GM23338 (cell line): ENCODE measurements around the gene LMOD1. TPM values are rescaled to one million over a fixed set of nuclear protein-coding genes. Genes with fewer than 3 reads are reported as not detected.
A peak's percentile ranks its signal among the peaks of the same experiment; 100 is the strongest.

Experiments
- ATAC-seq: fragments of 200-7000 bp; cut with Tn5 transposase; 3 replicates; pipeline ENCODE4 v1.9.1; 2020
- DNase-seq: peaks from one replicate; pipeline ENCODE4 v3.0.0-alpha.2; 2015; ENCODE audit warnings: low spot score
- H2AFZ ChIP-seq: fragments of 200-600 bp; sonication (generic); 2 replicates; pipeline ENCODE4 v1.8.0; 2016; ENCODE audit warnings: antibody characterized with exemption, mild to moderate bottlenecking, moderate library complexity
- H3F3A ChIP-seq: fragments of 200-600 bp; sonication (generic); replicated peaks from 2 replicates; pipeline ENCODE4 v1.8.0; 2017; ENCODE audit warnings: antibody characterized with exemption, mixed run types, low read depth
- H3K27ac ChIP-seq: fragments of 200-600 bp; sonication (generic); 2 replicates; pipeline ENCODE4 v1.6.1; 2016; ENCODE audit warnings: low read depth
- H3K27me3 ChIP-seq: fragments of 200-600 bp; sonication (generic); 2 replicates; pipeline ENCODE4 v1.8.0; 2016; ENCODE audit warnings: mild to moderate bottlenecking, mixed run types, moderate library complexity; ENCODE audit not compliant: insufficient read depth
- H3K36me3 ChIP-seq: fragments of 200-600 bp; sonication (generic); 2 replicates; pipeline ENCODE4 v1.8.0; 2016; ENCODE audit warnings: mild to moderate bottlenecking; ENCODE audit not compliant: insufficient read depth
- H3K4me1 ChIP-seq: fragments of 200-600 bp; sonication (generic); 2 replicates; pipeline ENCODE4 v1.8.0; 2016; ENCODE audit warnings: mild to moderate bottlenecking, moderate library complexity; ENCODE audit not compliant: insufficient read depth
- H3K4me2 ChIP-seq: fragments of 200-600 bp; sonication (generic); 2 replicates; pipeline ENCODE4 v1.7.1; 2017; ENCODE audit warnings: mixed run types
- H3K4me3 ChIP-seq: fragments of 200-600 bp; sonication (generic); 2 replicates; pipeline ENCODE4 v1.6.1; 2016; ENCODE audit warnings: mixed run types
- H3K79me2 ChIP-seq: fragments of 200-600 bp; sonication (generic); replicated peaks from 2 replicates; pipeline ENCODE4 v1.8.0; 2017; ENCODE audit warnings: mild to moderate bottlenecking; ENCODE audit not compliant: insufficient read depth
- H3K9me2 ChIP-seq: fragments of 200-600 bp; sonication (generic); 2 replicates; pipeline ENCODE4 v1.8.0; 2017; ENCODE audit not compliant: insufficient read depth
- H4K20me1 ChIP-seq: fragments of 200-600 bp; sonication (generic); replicated peaks from 2 replicates; pipeline ENCODE4 v1.8.0; 2017; ENCODE audit warnings: mild to moderate bottlenecking; ENCODE audit not compliant: insufficient read depth
- H3K27ac Mint-ChIP-seq: 2 replicates; pipeline ENCODE4 v1.8.0; 2020; ENCODE audit warnings: inconsistent platforms, mild to moderate bottlenecking, moderate library complexity, mixed read lengths
- H3K27me3 Mint-ChIP-seq: 3 replicates; pipeline ENCODE4 v1.8.0; 2022; ENCODE audit warnings: low read depth, mild to moderate bottlenecking, moderate library complexity, mixed read lengths, inconsistent platforms; ENCODE audit not compliant: insufficient read depth, poor library complexity
- H3K36me3 Mint-ChIP-seq: 3 replicates; pipeline ENCODE4 v1.8.0; 2021; ENCODE audit warnings: low read depth, mild to moderate bottlenecking, inconsistent platforms, moderate library complexity, mixed read lengths
- H3K4me1 Mint-ChIP-seq: 3 replicates; pipeline ENCODE4 v1.8.0; 2020; ENCODE audit warnings: mild to moderate bottlenecking, inconsistent platforms, mixed read lengths
- H3K4me3 Mint-ChIP-seq: 3 replicates; pipeline ENCODE4 v1.8.0; 2021; ENCODE audit warnings: moderate library complexity, mild to moderate bottlenecking, inconsistent platforms, mixed read lengths
- H3K9me3 Mint-ChIP-seq: 3 replicates; pipeline ENCODE4 v1.8.0; 2020; ENCODE audit warnings: moderate library complexity, mild to moderate bottlenecking, inconsistent platforms, mixed read lengths
- CREB1 ChIP-seq: fragments of 250-450 bp; sonication (Bioruptor Pico); IDR thresholded peaks from 2 replicates; pipeline ENCODE4 v1.5.0; 2020; ENCODE audit warnings: low read depth, mild to moderate bottlenecking, moderate library complexity
- ETS1 ChIP-seq: IDR thresholded peaks from 2 replicates; pipeline ENCODE4 v1.6.1; 2016; ENCODE audit warnings: antibody characterized with exemption
- EZH2 ChIP-seq: fragments of 200-600 bp; sonication (generic); IDR thresholded peaks from one replicate; pipeline ENCODE4 v1.8.0; 2017; ENCODE audit warnings: antibody characterized with exemption, mild to moderate bottlenecking, low read depth; ENCODE audit not compliant: unreplicated experiment
- EZH2phosphoT487 ChIP-seq: fragments of 200-600 bp; sonication (generic); IDR thresholded peaks from one replicate; pipeline ENCODE4 v1.8.1; 2018; ENCODE audit warnings: antibody characterized with exemption; ENCODE audit not compliant: unreplicated experiment
- JUNB ChIP-seq: IDR thresholded peaks from one replicate; pipeline ENCODE4 v1.6.1; 2016; ENCODE audit warnings: antibody characterized with exemption; ENCODE audit not compliant: unreplicated experiment
- POLR2AphosphoS5 ChIP-seq: IDR thresholded peaks from 2 replicates; pipeline ENCODE4 v1.6.1; 2016; ENCODE audit warnings: antibody characterized with exemption, low read depth
- STAT1 ChIP-seq: IDR thresholded peaks from one replicate; pipeline ENCODE4 v1.6.1; 2016; ENCODE audit warnings: antibody characterized with exemption; ENCODE audit not compliant: unreplicated experiment
- polyA plus RNA-seq: library from polyadenylated mRNA; unstranded; fragments of >200 nt; fragmentation: Nextera tagmentation; extraction: Ambion mirVana; gene quantifications from 2 replicates; pipeline ENCODE4 v1.2.1, GENCODE V29; 2016
- total RNA-seq: library from RNA; depleted of rRNA; stranded (reverse); fragments of >200 nt; shearing (Covaris generic); gene quantifications from 2 replicates; pipeline ENCODE4 v1.2.3, GENCODE V29; 2014
- TF ChIP-seq, protein P1 (sequence below), 2 experiments: fragments of 200-600 bp in 1 of 2; sonication (generic) in 1 of 2; conservative IDR thresholded peaks; 2 replicates each; pipeline versions ENCODE4 v1.5.1 to v1.6.1; 2016 to 2017; ENCODE audit warnings: antibody characterized with exemption in 2 of 2, low read depth in 2 of 2, mild to moderate bottlenecking in 2 of 2, moderate library complexity in 1 of 2
- TF ChIP-seq, protein P2 (sequence below): IDR thresholded peaks from one replicate; pipeline ENCODE4 v1.6.1; 2018; ENCODE audit warnings: antibody characterized with exemption; ENCODE audit not compliant: unreplicated experiment

LMOD1 gene
- total and polyA plus RNA-seq, 2 experiments from 2014 or later = 0.74 to 1.7 TPM

GRCh38 chr1:201881617-201882016, 64.7 kb downstream of the LMOD1 start:
- ATAC-seq = peak; percentile 50
- no peak for TF ChIP-seq EZH2
- TF ChIP-seq CREB1 (CRISPR knock-in tag) = no peak
- TF ChIP-seq ETS1 = no peak
- no peak for TF ChIP-seq STAT1
- TF ChIP-seq, protein P1, sequence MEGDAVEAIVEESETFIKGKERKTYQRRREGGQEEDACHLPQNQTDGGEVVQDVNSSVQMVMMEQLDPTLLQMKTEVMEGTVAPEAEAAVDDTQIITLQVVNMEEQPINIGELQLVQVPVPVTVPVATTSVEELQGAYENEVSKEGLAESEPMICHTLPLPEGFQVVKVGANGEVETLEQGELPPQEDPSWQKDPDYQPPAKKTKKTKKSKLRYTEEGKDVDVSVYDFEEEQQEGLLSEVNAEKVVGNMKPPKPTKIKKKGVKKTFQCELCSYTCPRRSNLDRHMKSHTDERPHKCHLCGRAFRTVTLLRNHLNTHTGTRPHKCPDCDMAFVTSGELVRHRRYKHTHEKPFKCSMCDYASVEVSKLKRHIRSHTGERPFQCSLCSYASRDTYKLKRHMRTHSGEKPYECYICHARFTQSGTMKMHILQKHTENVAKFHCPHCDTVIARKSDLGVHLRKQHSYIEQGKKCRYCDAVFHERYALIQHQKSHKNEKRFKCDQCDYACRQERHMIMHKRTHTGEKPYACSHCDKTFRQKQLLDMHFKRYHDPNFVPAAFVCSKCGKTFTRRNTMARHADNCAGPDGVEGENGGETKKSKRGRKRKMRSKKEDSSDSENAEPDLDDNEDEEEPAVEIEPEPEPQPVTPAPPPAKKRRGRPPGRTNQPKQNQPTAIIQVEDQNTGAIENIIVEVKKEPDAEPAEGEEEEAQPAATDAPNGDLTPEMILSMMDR (conservative IDR thresholded peaks at IDR 0.05; ENCODE audit: low read depth in 2 of 2) = no peak
- peaks cover 9% of the 10 kb centered on the region; the same call in 2 of the 3 replicates for H3K36me3 Mint-ChIP-seq

GRCh38 chr1:201880928-201881571, 65.3 kb downstream of the LMOD1 start:
- no peak overlapping the region for H2AFZ ChIP-seq
- Mint-ChIP-seq H3K4me1 (peaks cover 38% of the 10 kb centered on the region), H3K36me3 (peaks cover 15% of the 10 kb centered on the region), H3K9me3 (no peaks in the 10 kb centered on the region), H3K4me3 (no peak overlapping the region), H3K27me3 (peaks cover 5% of the 10 kb centered on the region), H3K27ac (no peak overlapping the region)
- no peaks in the 10 kb centered on the region for H3K27me3 ChIP-seq
- no peak for ATAC-seq
- H3F3A ChIP-seq = peaks cover 14% of the 10 kb centered on the region; the same call in 1 of the 2 replicates
- no peaks in the 10 kb centered on the region; the same call in 1 of the 2 replicates for H4K20me1 ChIP-seq
- DNase-seq = no peak
- H3K79me2 ChIP-seq = no peaks in the 10 kb centered on the region
- no peak overlapping the region for H3K27ac ChIP-seq
- peaks cover 10% of the 10 kb centered on the region for H3K4me1 ChIP-seq
- no peak overlapping the region for H3K4me2 ChIP-seq
- peaks cover 8% of the 10 kb centered on the region; the same call in 1 of the 2 replicates for H3K36me3 ChIP-seq
- no peak overlapping the region for H3K4me3 ChIP-seq
- TF ChIP-seq, protein P1 (conservative IDR thresholded peaks at IDR 0.05; ENCODE audit: low read depth in 2 of 2) = no peak
- no peak for TF ChIP-seq JUNB
- TF ChIP-seq POLR2AphosphoS5 = peak; percentile 21; the same call in 1 of the 2 replicates
- TF ChIP-seq, protein P2, sequence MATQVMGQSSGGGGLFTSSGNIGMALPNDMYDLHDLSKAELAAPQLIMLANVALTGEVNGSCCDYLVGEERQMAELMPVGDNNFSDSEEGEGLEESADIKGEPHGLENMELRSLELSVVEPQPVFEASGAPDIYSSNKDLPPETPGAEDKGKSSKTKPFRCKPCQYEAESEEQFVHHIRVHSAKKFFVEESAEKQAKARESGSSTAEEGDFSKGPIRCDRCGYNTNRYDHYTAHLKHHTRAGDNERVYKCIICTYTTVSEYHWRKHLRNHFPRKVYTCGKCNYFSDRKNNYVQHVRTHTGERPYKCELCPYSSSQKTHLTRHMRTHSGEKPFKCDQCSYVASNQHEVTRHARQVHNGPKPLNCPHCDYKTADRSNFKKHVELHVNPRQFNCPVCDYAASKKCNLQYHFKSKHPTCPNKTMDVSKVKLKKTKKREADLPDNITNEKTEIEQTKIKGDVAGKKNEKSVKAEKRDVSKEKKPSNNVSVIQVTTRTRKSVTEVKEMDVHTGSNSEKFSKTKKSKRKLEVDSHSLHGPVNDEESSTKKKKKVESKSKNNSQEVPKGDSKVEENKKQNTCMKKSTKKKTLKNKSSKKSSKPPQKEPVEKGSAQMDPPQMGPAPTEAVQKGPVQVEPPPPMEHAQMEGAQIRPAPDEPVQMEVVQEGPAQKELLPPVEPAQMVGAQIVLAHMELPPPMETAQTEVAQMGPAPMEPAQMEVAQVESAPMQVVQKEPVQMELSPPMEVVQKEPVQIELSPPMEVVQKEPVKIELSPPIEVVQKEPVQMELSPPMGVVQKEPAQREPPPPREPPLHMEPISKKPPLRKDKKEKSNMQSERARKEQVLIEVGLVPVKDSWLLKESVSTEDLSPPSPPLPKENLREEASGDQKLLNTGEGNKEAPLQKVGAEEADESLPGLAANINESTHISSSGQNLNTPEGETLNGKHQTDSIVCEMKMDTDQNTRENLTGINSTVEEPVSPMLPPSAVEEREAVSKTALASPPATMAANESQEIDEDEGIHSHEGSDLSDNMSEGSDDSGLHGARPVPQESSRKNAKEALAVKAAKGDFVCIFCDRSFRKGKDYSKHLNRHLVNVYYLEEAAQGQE = no peak
- no peak for TF ChIP-seq EZH2phosphoT487
- no peak for TF ChIP-seq STAT1
- no peaks in the 10 kb centered on the region for H3K9me2 ChIP-seq

More at GRCh38 chr1:201881617-201882016, 64.7 kb downstream of the LMOD1 start:
- H3K36me3 ChIP-seq = peaks cover 3% of the 10 kb centered on the region; the same call in 1 of the 2 replicates
- no peak overlapping the region for H3K4me2 ChIP-seq
- H2AFZ ChIP-seq = no peak overlapping the region
- H3K9me3 Mint-ChIP-seq = no peaks in the 10 kb centered on the region
- peaks cover 38% of the 10 kb centered on the region for H3K4me1 Mint-ChIP-seq
- no peaks in the 10 kb centered on the region for H3K9me2 ChIP-seq
- H3K27me3 ChIP-seq = no peaks in the 10 kb centered on the region
- no peak overlapping the region for H3K4me3 ChIP-seq
- H3K27ac ChIP-seq = no peak overlapping the region
- no peaks in the 10 kb centered on the region for H3K79me2 ChIP-seq
- H3K4me1 ChIP-seq = peaks cover 10% of the 10 kb centered on the region
- H3F3A ChIP-seq = peaks cover 9% of the 10 kb centered on the region; the same call in 1 of the 2 replicates
- peak; percentile 61 for DNase-seq
- H3K4me3 Mint-ChIP-seq = no peak overlapping the region
- H3K27me3 Mint-ChIP-seq = peaks cover 5% of the 10 kb centered on the region
- no peaks in the 10 kb centered on the region; the same call in 1 of the 2 replicates for H4K20me1 ChIP-seq
- 0 out of 2 replicates have a peak overlapping the region, but pooled peaks have one; percentile 10 for H3K27ac Mint-ChIP-seq
